Lower lobe of right lung (tissue), 2 donors: ENCODE measurements around the gene GAR1. TPM values are rescaled to one million over a fixed set of nuclear protein-coding genes. Genes with fewer than 3 reads are reported as not detected.

ENCODE experiments used
- ATAC-seq, 2 donors: fragments of 200-7000 bp; cut with Tn5 transposase; one replicate each; pipeline ENCODE4 v1.9.1; 2020 to 2022; ENCODE audit warnings: mild to moderate bottlenecking in 2 of 2, moderate library complexity in 2 of 2
- DNase-seq: peaks from one replicate; pipeline ENCODE4 v3.0.0-alpha.2; 2020
- H3K27ac ChIP-seq: fragments of 200-600 bp; one replicate; pipeline ENCODE4 v1.8.0; 2022
- H3K27me3 ChIP-seq: fragments of 200-600 bp; one replicate; pipeline ENCODE4 v1.8.0; 2022; ENCODE audit warnings: low read depth
- H3K36me3 ChIP-seq: fragments of 200-600 bp; one replicate; pipeline ENCODE4 v1.8.0; 2022; ENCODE audit warnings: mild to moderate bottlenecking
- H3K4me1 ChIP-seq: fragments of 200-600 bp; one replicate; pipeline ENCODE4 v1.8.0; 2022
- H3K4me3 ChIP-seq: fragments of 200-600 bp; one replicate; pipeline ENCODE4 v1.8.0; 2022; ENCODE audit warnings: mild to moderate bottlenecking
- H3K9me3 ChIP-seq: fragments of 200-600 bp; one replicate; pipeline ENCODE4 v1.8.0; 2022
- intact Hi-C: fragments of 100-400 bp; cut with DNase I; formaldehyde crosslinking; loops from one replicate; pipeline ENCODE4 v1.11.0; 2022
- total RNA-seq: library from RNA; stranded (reverse); fragmentation: NEBNext Ultra II Directional; extraction: Animal tissue kit (Norgen Biotek cat#: 25700); gene quantifications from one replicate; pipeline ENCODE4 v1.2.1, GENCODE V29; 2021
- TF ChIP-seq, protein P1 (sequence below): fragments of 200-600 bp; IDR thresholded peaks from one replicate; pipeline ENCODE4 v1.8.0; 2022; ENCODE audit warnings: antibody characterized with exemption, mild to moderate bottlenecking
- donor health status: DM: no; HTN: yes; CAD: no; lungs with severe emphysema.

GAR1 gene
- total RNA-seq, 1 donor from 2014 or later = 10.0 TPM

DNA sequence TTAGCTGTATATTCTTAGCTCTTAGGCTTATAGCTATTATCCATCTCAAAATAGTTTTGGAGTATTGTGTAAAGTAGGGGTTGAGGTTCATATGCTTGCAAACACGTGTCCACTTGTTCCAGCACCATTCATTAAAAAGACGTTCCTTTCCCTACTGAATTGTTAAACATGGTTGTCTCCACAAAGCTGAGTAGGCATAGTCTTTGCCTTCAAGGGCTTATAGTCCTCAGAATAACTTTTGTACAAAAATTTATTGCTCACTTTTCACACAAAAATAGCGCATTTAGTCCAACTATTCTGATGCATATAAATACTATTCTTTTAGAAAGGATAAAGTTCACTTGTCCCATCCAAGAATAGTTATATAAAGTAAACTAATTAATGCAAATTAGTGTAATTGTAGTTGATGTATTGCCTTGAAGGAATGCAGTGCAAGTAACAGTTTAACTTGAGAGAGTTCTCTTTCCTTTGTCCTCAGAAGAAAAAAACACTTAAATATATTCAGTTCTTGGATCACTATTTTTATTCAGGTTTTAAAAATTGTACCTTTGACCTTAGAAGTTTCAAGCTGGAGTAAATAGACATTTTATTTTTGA lies 46.5 kb downstream of the GAR1 start:
- intact Hi-C loops = no loop called here
- Histone ChIP-seq H3K9me3 (no peaks in the 10 kb centered on the region), H3K27me3 (no peaks in the 10 kb centered on the region), H3K4me3 (no peak overlapping the region), H3K27ac (no peak overlapping the region), H3K36me3 (no peaks in the 10 kb centered on the region), H3K4me1 (no peaks in the 10 kb centered on the region)
- DNase-seq = no peak
- TF ChIP-seq, protein P1, sequence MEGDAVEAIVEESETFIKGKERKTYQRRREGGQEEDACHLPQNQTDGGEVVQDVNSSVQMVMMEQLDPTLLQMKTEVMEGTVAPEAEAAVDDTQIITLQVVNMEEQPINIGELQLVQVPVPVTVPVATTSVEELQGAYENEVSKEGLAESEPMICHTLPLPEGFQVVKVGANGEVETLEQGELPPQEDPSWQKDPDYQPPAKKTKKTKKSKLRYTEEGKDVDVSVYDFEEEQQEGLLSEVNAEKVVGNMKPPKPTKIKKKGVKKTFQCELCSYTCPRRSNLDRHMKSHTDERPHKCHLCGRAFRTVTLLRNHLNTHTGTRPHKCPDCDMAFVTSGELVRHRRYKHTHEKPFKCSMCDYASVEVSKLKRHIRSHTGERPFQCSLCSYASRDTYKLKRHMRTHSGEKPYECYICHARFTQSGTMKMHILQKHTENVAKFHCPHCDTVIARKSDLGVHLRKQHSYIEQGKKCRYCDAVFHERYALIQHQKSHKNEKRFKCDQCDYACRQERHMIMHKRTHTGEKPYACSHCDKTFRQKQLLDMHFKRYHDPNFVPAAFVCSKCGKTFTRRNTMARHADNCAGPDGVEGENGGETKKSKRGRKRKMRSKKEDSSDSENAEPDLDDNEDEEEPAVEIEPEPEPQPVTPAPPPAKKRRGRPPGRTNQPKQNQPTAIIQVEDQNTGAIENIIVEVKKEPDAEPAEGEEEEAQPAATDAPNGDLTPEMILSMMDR = no peak
- no peak for ATAC-seq

DNA sequence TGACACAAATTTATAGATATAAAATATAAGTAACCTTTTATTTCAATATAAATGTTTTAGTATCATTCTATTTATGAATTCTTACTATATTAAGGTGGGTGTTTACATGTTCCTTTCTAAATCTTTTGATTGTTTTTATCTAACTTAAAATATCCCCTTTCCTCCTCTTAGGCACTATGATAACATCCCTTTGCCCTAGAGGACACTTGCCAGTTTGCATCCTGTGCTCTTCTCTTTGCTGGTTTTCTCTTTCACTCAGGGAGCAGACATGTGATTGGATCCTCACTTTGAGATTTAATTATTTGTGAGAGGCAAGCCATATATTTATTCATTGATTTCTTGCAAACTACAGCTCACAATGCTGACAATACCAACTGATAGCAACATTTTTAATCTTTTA lies 48.6 kb downstream of the GAR1 start:
- ATAC-seq (no peak), DNase-seq (no peak)
- Histone ChIP-seq H3K27me3 (no peaks in the 10 kb centered on the region), H3K27ac (no peak overlapping the region), H3K4me1 (no peaks in the 10 kb centered on the region), H3K9me3 (no peaks in the 10 kb centered on the region), H3K36me3 (no peaks in the 10 kb centered on the region), H3K4me3 (no peak overlapping the region)
- intact Hi-C loops = no loop called here
- TF ChIP-seq, protein P1 = no peak

DNA sequence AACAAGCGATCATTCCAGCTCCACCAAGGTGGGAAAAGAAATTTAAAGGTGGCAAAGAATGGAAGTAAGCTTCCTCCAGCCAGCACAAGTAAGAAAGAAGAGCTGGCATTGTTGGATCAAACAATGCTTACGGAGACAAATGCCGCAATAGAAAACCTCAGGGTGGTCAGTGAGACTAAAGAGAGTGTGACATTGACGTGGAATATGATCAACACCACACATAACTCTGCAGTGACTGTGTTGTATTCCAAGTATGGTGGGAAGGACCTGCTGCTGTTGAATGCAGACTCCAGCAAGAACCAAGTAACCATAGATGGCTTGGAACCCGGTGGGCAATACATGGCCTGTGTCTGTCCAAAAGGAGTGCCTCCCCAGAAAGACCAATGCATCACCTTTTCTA lies 54.5 kb downstream of the GAR1 start:
- H3K4me1 ChIP-seq = no peaks in the 10 kb centered on the region
- no peaks in the 10 kb centered on the region for H3K9me3 ChIP-seq
- H3K27ac ChIP-seq = no peak overlapping the region
- ATAC-seq = no peak
- intact Hi-C loops = no loop called here
- DNase-seq = no peak
- H3K36me3 ChIP-seq = no peaks in the 10 kb centered on the region
- TF ChIP-seq, protein P1 = no peak
- H3K4me3 ChIP-seq = no peak overlapping the region
- no peaks in the 10 kb centered on the region for H3K27me3 ChIP-seq

DNA sequence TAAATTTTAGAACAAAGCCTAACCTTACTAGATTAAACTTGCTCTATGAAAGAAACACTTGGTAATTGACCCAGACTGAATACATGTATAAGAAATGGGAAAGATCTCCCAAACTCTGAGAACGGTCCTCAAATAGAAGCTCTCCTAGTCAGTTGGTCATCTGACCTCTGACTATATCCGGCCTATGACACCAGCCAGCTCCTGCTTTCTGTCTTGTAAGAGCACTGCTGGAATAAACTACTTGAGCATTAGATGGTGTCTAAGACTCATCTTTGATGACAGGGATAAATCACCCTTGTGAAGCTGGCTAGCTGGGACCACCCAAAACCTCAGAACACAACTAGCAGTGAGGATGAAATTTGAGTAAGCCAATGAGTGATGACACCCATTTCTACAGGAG lies 56.5 kb downstream of the GAR1 start:
- no peak overlapping the region for H3K27ac ChIP-seq
- TF ChIP-seq, protein P1 = no peak
- ATAC-seq (no peak), DNase-seq (no peak)
- no peak overlapping the region for H3K4me3 ChIP-seq
- intact Hi-C loops = no loop called here
- H3K4me1 ChIP-seq = no peaks in the 10 kb centered on the region
- H3K36me3 ChIP-seq = no peaks in the 10 kb centered on the region
- H3K27me3 ChIP-seq = no peaks in the 10 kb centered on the region
- H3K9me3 ChIP-seq = no peaks in the 10 kb centered on the region

DNA sequence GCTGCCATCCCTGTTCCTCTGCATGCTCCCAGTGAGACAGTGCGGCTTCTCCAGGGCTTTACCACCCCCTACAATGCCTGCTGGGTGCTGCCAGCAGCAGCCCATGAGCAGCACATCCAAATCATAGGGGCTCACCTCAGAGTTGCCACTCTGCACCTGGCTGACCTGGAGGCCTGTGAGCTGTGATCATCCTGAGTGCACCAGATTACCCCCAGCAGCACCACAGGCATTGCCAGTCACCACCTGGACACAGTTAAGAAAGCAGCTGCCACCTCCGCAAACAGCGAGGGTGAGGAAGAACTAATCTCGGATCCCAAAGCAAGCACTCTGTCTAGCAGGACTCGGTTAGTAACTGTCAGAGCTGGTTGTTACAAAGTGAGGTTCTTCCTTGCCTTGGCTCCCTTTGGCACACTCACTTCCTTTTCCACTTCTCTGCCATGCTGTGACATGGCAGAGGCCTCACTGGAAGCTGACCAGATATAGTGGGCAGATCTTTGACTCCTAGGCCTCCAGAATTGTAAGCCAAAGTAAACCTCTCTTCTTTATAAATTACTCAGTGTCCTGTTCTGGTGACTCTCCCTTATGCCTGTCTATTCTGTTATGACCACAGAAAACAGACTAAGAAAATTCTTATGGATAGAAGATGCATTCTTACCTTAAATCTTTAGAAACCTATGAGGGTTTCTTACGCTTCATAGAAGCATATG lies 57.5 kb downstream of the GAR1 start:
- no peaks in the 10 kb centered on the region for H3K9me3 ChIP-seq
- intact Hi-C loops = no loop called here
- no peaks in the 10 kb centered on the region for H3K4me1 ChIP-seq
- TF ChIP-seq, protein P1 = no peak
- H3K36me3 ChIP-seq = no peaks in the 10 kb centered on the region
- no peak overlapping the region for H3K4me3 ChIP-seq
- no peaks in the 10 kb centered on the region for H3K27me3 ChIP-seq
- H3K27ac ChIP-seq = no peak overlapping the region
- DNase-seq = no peak
- ATAC-seq = no peak
